ENCODE measurements around the gene PRR3. TPM values are rescaled to one million over a fixed set of nuclear protein-coding genes. Genes with fewer than 3 reads are reported as not detected.

Gene PRR3
- total and polyA plus RNA-seq, 4 donors: 2.1 to 3.2 (median 2.4) TPM

DNA sequence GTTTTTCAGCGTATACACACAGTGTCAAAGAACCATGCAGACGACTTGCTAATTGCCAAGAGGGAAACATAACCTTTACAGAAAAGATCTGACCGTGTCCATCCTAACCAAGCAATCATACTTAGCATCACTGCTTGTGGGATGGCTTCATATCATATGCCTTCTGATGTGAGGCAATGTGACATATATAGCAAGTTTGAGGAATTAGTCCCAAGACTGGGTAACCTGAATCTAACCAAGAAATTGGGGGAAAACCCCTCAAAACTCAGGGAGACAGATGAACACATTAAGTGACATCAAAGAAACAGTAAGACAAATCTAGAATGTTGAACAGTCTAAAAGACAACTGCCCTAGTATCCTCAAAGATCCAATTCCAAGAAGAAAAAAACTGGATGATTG lies 19.2 kb upstream of the PRR3 start:
- no peak overlapping the region for H3K4me3 ChIP-seq (ENCODE audit: low read depth in 1 of 3, low read length in 3 of 3)
- TF ChIP-seq HNF4A (conservative IDR thresholded peaks at IDR 0.05) (no peak), FOXA2 (IDR thresholded peaks at IDR 0.05) (no peak)
- H3K9me3 ChIP-seq (ENCODE audit: control insufficient read depth in 4 of 4, low read length in 3 of 4): no peaks in the 10 kb centered on the region
- no peak for DNase-seq (ENCODE audit: low spot score)
- H3K36me3 ChIP-seq (ENCODE audit: control insufficient read depth in 4 of 4, insufficient read depth in 3 of 4, low read depth in 1 of 4, low read length in 3 of 4): no peaks in the 10 kb centered on the region
- peaks cover 0 to 9% (median 3%) of the 10 kb centered on the region in 4 donors for H3K4me1 ChIP-seq (ENCODE audit: control insufficient read depth in 4 of 4, insufficient read depth in 4 of 4, low read length in 3 of 4)
- no peak overlapping the region for H3K9ac ChIP-seq (ENCODE audit: low read depth in 1 of 2, low read length in 2 of 2)
- WGBS: 86% methylated on average over 3 of the region's 3 CpGs
- H3K27ac ChIP-seq (ENCODE audit: low read depth in 1 of 2, low read length in 2 of 2): no peak overlapping the region
- H3K27me3 ChIP-seq (ENCODE audit: control insufficient read depth in 4 of 4, insufficient read depth in 4 of 4, low read length in 3 of 4): no peaks in the 10 kb centered on the region

DNA sequence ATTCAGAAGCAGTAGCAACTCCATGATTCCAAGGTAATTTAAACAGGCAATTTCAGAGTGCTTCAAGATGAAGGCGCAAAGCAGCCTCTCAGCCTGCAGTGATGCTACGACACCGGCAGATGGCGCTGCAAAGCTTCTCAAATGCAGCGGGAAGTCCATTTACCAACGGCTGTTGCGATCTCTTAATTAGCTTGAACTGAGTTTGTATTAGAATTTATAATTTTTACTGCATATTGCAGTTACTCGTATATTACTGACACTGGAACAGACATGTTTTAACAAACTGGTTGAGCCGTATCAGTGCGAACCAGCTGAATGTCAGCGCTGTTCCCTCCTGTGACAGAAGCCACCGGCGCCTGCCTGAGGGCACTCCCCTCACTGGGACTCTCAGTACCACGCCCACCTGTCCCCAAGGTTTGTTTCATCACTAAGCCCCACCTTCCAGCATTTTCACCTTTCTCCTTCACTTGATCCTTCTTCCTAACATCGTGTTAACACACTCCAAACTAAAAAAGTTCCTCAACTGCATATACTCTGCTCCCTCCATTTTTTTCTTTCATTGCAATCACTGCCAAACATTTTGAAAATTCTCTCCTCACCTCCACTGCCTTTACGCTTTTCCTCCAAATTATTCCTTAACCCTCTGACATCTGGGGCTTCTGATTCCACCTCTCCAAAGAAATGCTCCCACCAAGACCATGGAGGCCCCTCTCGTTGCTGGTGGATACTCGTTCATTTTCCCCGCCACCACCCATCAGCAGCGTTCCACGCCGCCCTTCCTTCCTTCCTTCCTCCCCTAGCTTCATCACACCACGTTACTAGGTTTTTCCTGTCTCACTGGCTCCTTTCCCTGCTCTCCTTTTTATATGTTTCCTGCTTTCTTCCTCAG lies 15.3 kb upstream of the PRR3 start:
- TF ChIP-seq FOXA2 (IDR thresholded peaks at IDR 0.05): no peak
- no peak for TF ChIP-seq HNF4G (IDR thresholded peaks at IDR 0.05)
- peak; percentile 53 for TF ChIP-seq YY1 (IDR thresholded peaks at IDR 0.05)
- TF ChIP-seq HNF4A (conservative IDR thresholded peaks at IDR 0.05): no peak
- TF ChIP-seq RXRA (IDR thresholded peaks at IDR 0.05): no peak
- TF ChIP-seq NR2F2 (IDR thresholded peaks at IDR 0.05): no peak
- TF ChIP-seq JUND (IDR thresholded peaks at IDR 0.05): no peak
- TF ChIP-seq SP1 (IDR thresholded peaks at IDR 0.05): no peak
- TF ChIP-seq FOXA1 (IDR thresholded peaks at IDR 0.05): no peak
- peak; percentile 90 to 93 for TF ChIP-seq RAD21 (IDR thresholded peaks at IDR 0.05)
- no peak for TF ChIP-seq TAF1 (conservative IDR thresholded peaks at IDR 0.05)
- TF ChIP-seq, protein P1, sequence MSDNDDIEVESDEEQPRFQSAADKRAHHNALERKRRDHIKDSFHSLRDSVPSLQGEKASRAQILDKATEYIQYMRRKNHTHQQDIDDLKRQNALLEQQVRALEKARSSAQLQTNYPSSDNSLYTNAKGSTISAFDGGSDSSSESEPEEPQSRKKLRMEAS (IDR thresholded peaks at IDR 0.05): no peak
- TF ChIP-seq, protein P2, sequence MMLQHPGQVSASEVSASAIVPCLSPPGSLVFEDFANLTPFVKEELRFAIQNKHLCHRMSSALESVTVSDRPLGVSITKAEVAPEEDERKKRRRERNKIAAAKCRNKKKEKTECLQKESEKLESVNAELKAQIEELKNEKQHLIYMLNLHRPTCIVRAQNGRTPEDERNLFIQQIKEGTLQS (IDR thresholded peaks at IDR 0.05): no peak
- TF ChIP-seq, protein P3, sequence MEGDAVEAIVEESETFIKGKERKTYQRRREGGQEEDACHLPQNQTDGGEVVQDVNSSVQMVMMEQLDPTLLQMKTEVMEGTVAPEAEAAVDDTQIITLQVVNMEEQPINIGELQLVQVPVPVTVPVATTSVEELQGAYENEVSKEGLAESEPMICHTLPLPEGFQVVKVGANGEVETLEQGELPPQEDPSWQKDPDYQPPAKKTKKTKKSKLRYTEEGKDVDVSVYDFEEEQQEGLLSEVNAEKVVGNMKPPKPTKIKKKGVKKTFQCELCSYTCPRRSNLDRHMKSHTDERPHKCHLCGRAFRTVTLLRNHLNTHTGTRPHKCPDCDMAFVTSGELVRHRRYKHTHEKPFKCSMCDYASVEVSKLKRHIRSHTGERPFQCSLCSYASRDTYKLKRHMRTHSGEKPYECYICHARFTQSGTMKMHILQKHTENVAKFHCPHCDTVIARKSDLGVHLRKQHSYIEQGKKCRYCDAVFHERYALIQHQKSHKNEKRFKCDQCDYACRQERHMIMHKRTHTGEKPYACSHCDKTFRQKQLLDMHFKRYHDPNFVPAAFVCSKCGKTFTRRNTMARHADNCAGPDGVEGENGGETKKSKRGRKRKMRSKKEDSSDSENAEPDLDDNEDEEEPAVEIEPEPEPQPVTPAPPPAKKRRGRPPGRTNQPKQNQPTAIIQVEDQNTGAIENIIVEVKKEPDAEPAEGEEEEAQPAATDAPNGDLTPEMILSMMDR (IDR thresholded peaks at IDR 0.05; ENCODE audit: low read depth, low read length, missing input control): peak; percentile 97
- peak; percentile 77 for DNase-seq (ENCODE audit: low spot score)
- H3K27me3 ChIP-seq (ENCODE audit: control insufficient read depth in 4 of 4, insufficient read depth in 4 of 4, low read length in 3 of 4): no peaks in the 10 kb centered on the region
- H3K9ac ChIP-seq (ENCODE audit: low read depth in 1 of 2, low read length in 2 of 2): peak overlapping the region; percentile 32 to 44
- H3K4me3 ChIP-seq (ENCODE audit: low read depth in 1 of 3, low read length in 3 of 3): peak overlapping the region; percentile 25 to 47 (median 35)
- peaks cover 2 to 15% (median 9%) of the 10 kb centered on the region in 4 donors for H3K36me3 ChIP-seq (ENCODE audit: control insufficient read depth in 4 of 4, insufficient read depth in 3 of 4, low read depth in 1 of 4, low read length in 3 of 4)
- peaks cover 0 to 9% (median 3%) of the 10 kb centered on the region in 4 donors for H3K4me1 ChIP-seq (ENCODE audit: control insufficient read depth in 4 of 4, insufficient read depth in 4 of 4, low read length in 3 of 4)
- no peaks in the 10 kb centered on the region for H3K9me3 ChIP-seq (ENCODE audit: control insufficient read depth in 4 of 4, low read length in 3 of 4)
- WGBS: 13% methylated on average over 23 of the region's 23 CpGs
- H3K27ac ChIP-seq (ENCODE audit: low read depth in 1 of 2, low read length in 2 of 2): peak overlapping the region in 1 of 2 donors; percentile 20

DNA sequence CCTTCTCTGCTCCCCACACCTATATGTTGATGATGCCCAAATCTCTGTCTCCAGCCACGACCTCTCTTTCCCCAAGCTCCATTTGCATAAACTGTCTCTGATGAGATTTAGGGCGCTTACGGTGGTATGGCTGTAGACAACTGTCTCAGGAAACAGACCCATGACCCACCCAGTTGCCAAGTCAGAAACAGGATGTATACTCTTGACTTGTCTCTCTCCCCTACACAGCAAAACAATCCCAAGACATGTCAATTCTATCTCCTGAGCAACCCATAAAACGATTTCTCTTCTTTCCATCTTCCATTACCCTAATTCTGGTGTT lies 14.7 kb upstream of the PRR3 start:
- Histone ChIP-seq H3K27ac (ENCODE audit: low read depth in 1 of 2, low read length in 2 of 2) (peak overlapping the region in 1 of 2 donors; percentile 20), H3K4me3 (ENCODE audit: low read depth in 1 of 3, low read length in 3 of 3) (no peak overlapping the region), H3K9ac (ENCODE audit: low read depth in 1 of 2, low read length in 2 of 2) (peak overlapping the region in 1 of 2 donors; percentile 8), H3K9me3 (ENCODE audit: control insufficient read depth in 4 of 4, low read length in 3 of 4) (no peaks in the 10 kb centered on the region), H3K4me1 (ENCODE audit: control insufficient read depth in 4 of 4, insufficient read depth in 4 of 4, low read length in 3 of 4) (peaks cover 0 to 9% (median 3%) of the 10 kb centered on the region in 4 donors), H3K27me3 (ENCODE audit: control insufficient read depth in 4 of 4, insufficient read depth in 4 of 4, low read length in 3 of 4) (no peaks in the 10 kb centered on the region), H3K36me3 (ENCODE audit: control insufficient read depth in 4 of 4, insufficient read depth in 3 of 4, low read depth in 1 of 4, low read length in 3 of 4) (peaks cover 4 to 21% (median 11%) of the 10 kb centered on the region in 4 donors)
- no peak for DNase-seq (ENCODE audit: low spot score)
- WGBS: 22% methylated on average over 4 of the region's 4 CpGs
- TF ChIP-seq HNF4A (conservative IDR thresholded peaks at IDR 0.05): no peak
- no peak for TF ChIP-seq JUND (IDR thresholded peaks at IDR 0.05)
- TF ChIP-seq GABPA (IDR thresholded peaks at IDR 0.05 in 1 of 2, conservative IDR thresholded peaks at IDR 0.05 in 1 of 2): no peak
- no peak for TF ChIP-seq YY1 (IDR thresholded peaks at IDR 0.05)
- TF ChIP-seq, protein P4, sequence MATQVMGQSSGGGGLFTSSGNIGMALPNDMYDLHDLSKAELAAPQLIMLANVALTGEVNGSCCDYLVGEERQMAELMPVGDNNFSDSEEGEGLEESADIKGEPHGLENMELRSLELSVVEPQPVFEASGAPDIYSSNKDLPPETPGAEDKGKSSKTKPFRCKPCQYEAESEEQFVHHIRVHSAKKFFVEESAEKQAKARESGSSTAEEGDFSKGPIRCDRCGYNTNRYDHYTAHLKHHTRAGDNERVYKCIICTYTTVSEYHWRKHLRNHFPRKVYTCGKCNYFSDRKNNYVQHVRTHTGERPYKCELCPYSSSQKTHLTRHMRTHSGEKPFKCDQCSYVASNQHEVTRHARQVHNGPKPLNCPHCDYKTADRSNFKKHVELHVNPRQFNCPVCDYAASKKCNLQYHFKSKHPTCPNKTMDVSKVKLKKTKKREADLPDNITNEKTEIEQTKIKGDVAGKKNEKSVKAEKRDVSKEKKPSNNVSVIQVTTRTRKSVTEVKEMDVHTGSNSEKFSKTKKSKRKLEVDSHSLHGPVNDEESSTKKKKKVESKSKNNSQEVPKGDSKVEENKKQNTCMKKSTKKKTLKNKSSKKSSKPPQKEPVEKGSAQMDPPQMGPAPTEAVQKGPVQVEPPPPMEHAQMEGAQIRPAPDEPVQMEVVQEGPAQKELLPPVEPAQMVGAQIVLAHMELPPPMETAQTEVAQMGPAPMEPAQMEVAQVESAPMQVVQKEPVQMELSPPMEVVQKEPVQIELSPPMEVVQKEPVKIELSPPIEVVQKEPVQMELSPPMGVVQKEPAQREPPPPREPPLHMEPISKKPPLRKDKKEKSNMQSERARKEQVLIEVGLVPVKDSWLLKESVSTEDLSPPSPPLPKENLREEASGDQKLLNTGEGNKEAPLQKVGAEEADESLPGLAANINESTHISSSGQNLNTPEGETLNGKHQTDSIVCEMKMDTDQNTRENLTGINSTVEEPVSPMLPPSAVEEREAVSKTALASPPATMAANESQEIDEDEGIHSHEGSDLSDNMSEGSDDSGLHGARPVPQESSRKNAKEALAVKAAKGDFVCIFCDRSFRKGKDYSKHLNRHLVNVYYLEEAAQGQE (IDR thresholded peaks at IDR 0.05): no peak
- TF ChIP-seq, protein P2 (IDR thresholded peaks at IDR 0.05): no peak
- no peak for TF ChIP-seq SP1 (IDR thresholded peaks at IDR 0.05)
- TF ChIP-seq, protein P3 (IDR thresholded peaks at IDR 0.05; ENCODE audit: low read depth, low read length, missing input control): no peak
- no peak for TF ChIP-seq TAF1 (conservative IDR thresholded peaks at IDR 0.05)
- TF ChIP-seq, protein P1 (IDR thresholded peaks at IDR 0.05): no peak
- no peak for TF ChIP-seq FOXA2 (IDR thresholded peaks at IDR 0.05)
- TF ChIP-seq RXRA (IDR thresholded peaks at IDR 0.05): no peak
- no peak for TF ChIP-seq EGR1 (IDR thresholded peaks at IDR 0.05; ENCODE audit: low read depth in 2 of 2)
